Fibroblast of lung (primary cell): Measurements from ENCODE around the gene LRRC10. TPM values are rescaled to one million over a fixed set of nuclear protein-coding genes. Genes with fewer than 3 reads are reported as not detected.

Source experiments
- DNase-seq, 2 donors: peaks; one replicate each; pipeline versions ENCODE4 v3.0.0 to v3.0.0-alpha.2; 2010; ENCODE audit warnings: low read depth in 2 of 2
- H2AFZ ChIP-seq: 2 replicates; pipeline ENCODE4 v1.5.1; 2012; ENCODE audit warnings: low read length, control low read depth, inconsistent platforms
- H3K27ac ChIP-seq: 2 replicates; pipeline ENCODE4 v1.5.1; 2011; ENCODE audit warnings: low read length, control low read depth; ENCODE audit not compliant: insufficient read depth
- H3K27me3 ChIP-seq: 2 replicates; pipeline ENCODE4 v1.5.1; 2011; ENCODE audit warnings: mild to moderate bottlenecking, low read length; ENCODE audit not compliant: control insufficient read depth, insufficient read depth
- H3K36me3 ChIP-seq: 2 replicates; pipeline ENCODE4 v1.5.1; 2011; ENCODE audit warnings: low read length; ENCODE audit not compliant: control insufficient read depth, insufficient read depth
- H3K4me1 ChIP-seq: 2 replicates; pipeline ENCODE4 v1.5.1; 2011; ENCODE audit warnings: low read length; ENCODE audit not compliant: control insufficient read depth, insufficient read depth; ENCODE audit errors: extremely low read depth
- H3K4me2 ChIP-seq: 2 replicates; pipeline ENCODE4 v1.5.1; 2011; ENCODE audit warnings: low read length, control low read depth; ENCODE audit not compliant: insufficient read depth; ENCODE audit errors: extremely low read depth
- H3K4me3 ChIP-seq, 4 experiments: fragments of 200-600 bp in 1 of 4; sonication (generic) in 1 of 4; replicated peaks in 1 of 4; 2 replicates each; pipeline ENCODE4 v1.5.1; 2011 to 2016; ENCODE audit warnings: low read length in 4 of 4, low read depth in 3 of 4, mild to moderate bottlenecking in 3 of 4, control low read depth in 2 of 4, inconsistent platforms in 1 of 4, mixed read lengths in 1 of 4; ENCODE audit not compliant: insufficient read depth in 1 of 4; ENCODE audit errors: control extremely low read depth in 1 of 4
- H3K79me2 ChIP-seq: 2 replicates; pipeline ENCODE4 v1.5.1; 2012; ENCODE audit warnings: mild to moderate bottlenecking, low read length, inconsistent platforms; ENCODE audit not compliant: control insufficient read depth, insufficient read depth
- H3K9ac ChIP-seq: 2 replicates; pipeline ENCODE4 v1.5.1; 2011; ENCODE audit warnings: mild to moderate bottlenecking, low read length, control low read depth; ENCODE audit not compliant: insufficient read depth
- H3K9me3 ChIP-seq: 2 replicates; pipeline ENCODE4 v1.5.1; 2012; ENCODE audit warnings: low read depth, low read length; ENCODE audit not compliant: control insufficient read depth, insufficient read depth
- H4K20me1 ChIP-seq: 2 replicates; pipeline ENCODE4 v1.5.1; 2011; ENCODE audit warnings: low read length; ENCODE audit not compliant: control insufficient read depth, insufficient read depth; ENCODE audit errors: extremely low read depth
- CTCF ChIP-seq, 2 donors: IDR thresholded peaks in 1 of 2; conservative IDR thresholded peaks in 1 of 2; 1 replicate in 1 of 2; 2 replicates in 1 of 2; pipeline ENCODE4 v1.5.1; 2011 to 2012; ENCODE audit warnings: low read length in 2 of 2, control low read depth in 1 of 2, inconsistent platforms in 1 of 2, low read depth in 1 of 2, mild to moderate bottlenecking in 1 of 2
- EZH2 ChIP-seq: IDR thresholded peaks from 2 replicates; pipeline ENCODE4 v1.5.1; 2012; ENCODE audit warnings: low read length, control low read depth, mild to moderate bottlenecking; ENCODE audit errors: missing control alignments
- polyA plus RNA-seq, 2 donors: library from polyadenylated mRNA; depleted of rRNA in 1 of 2; stranded (reverse) in 1 of 2; unstranded in 1 of 2; fragments of >200 nt; gene quantifications; 2 replicates each; pipeline ENCODE4 v1.2.1, GENCODE V29; 2011 to 2012; ENCODE audit warnings: missing spikeins in 1 of 2
- total RNA-seq: library from RNA; depleted of rRNA; stranded (reverse); fragments of >200 nt; gene quantifications from 2 replicates; pipeline ENCODE4 v1.2.1, GENCODE V29; 2014

The LRRC10 gene
- total and polyA plus RNA-seq, 2 donors (not counting 1 experiment from before 2014, with no cell fraction given): not detected

- Histone ChIP-seq H2AFZ (no peak overlapping the region), H3K79me2 (no peaks in the 10 kb centered on the region), H3K9ac (no peak overlapping the region), H3K9me3 (no peaks in the 10 kb centered on the region), H4K20me1 (no peaks in the 10 kb centered on the region), H3K27me3 (no peaks in the 10 kb centered on the region), H3K4me3 (no peak overlapping the region), H3K27ac (no peak overlapping the region), H3K4me1 (no peaks in the 10 kb centered on the region), H3K36me3 (peaks cover 8% of the 10 kb centered on the region), H3K4me2 (no peak overlapping the region)
- TF ChIP-seq CTCF (conservative IDR thresholded peaks at IDR 0.05 in 1 of 2, IDR thresholded peaks at IDR 0.05 in 1 of 2; ENCODE audit: low read depth in 1 of 2, low read length in 2 of 2): no peak
- no peak for DNase-seq
Measured at GRCh38 chr12:69602954-69603353, 7.8 kb downstream of the LRRC10 start.

- peaks cover 11% of the 10 kb centered on the region for H3K36me3 ChIP-seq
- no peaks in the 10 kb centered on the region for H3K4me1 ChIP-seq
- H4K20me1 ChIP-seq: no peaks in the 10 kb centered on the region
- no peak overlapping the region for H3K4me3 ChIP-seq
- TF ChIP-seq EZH2: no peak
- TF ChIP-seq CTCF (conservative IDR thresholded peaks at IDR 0.05 in 1 of 2, IDR thresholded peaks at IDR 0.05 in 1 of 2; ENCODE audit: low read depth in 1 of 2, low read length in 2 of 2): no peak
- H3K27ac ChIP-seq: no peak overlapping the region
- no peak for DNase-seq
- H3K9me3 ChIP-seq: no peaks in the 10 kb centered on the region
- H2AFZ ChIP-seq: no peak overlapping the region
- no peak overlapping the region for H3K9ac ChIP-seq
- H3K27me3 ChIP-seq: no peaks in the 10 kb centered on the region
- no peaks in the 10 kb centered on the region for H3K79me2 ChIP-seq
- H3K4me2 ChIP-seq: no peak overlapping the region
Measured at GRCh38 chr12:69601962-69602685, 8.6 kb downstream of the LRRC10 start.

GRCh38 chr12:69600804-69601203, 9.9 kb downstream of the LRRC10 start:
- H3K36me3 ChIP-seq: peaks cover 13% of the 10 kb centered on the region
- no peaks in the 10 kb centered on the region for H4K20me1 ChIP-seq
- no peaks in the 10 kb centered on the region for H3K79me2 ChIP-seq
- H3K9me3 ChIP-seq: no peaks in the 10 kb centered on the region
- H3K27ac ChIP-seq: no peak overlapping the region
- no peak for TF ChIP-seq CTCF (conservative IDR thresholded peaks at IDR 0.05 in 1 of 2, IDR thresholded peaks at IDR 0.05 in 1 of 2; ENCODE audit: low read depth in 1 of 2, low read length in 2 of 2)
- TF ChIP-seq EZH2: no peak
- DNase-seq: no peak
- H3K4me1 ChIP-seq: no peaks in the 10 kb centered on the region
- H3K9ac ChIP-seq: no peak overlapping the region
- H3K27me3 ChIP-seq: no peaks in the 10 kb centered on the region
- no peak overlapping the region for H3K4me3 ChIP-seq
- no peak overlapping the region for H3K4me2 ChIP-seq
- no peak overlapping the region for H2AFZ ChIP-seq
